HepG2 (cell line): ENCODE measurements around the gene NCOA4. TPM values are rescaled to one million over a fixed set of nuclear protein-coding genes. Genes with fewer than 3 reads are reported as not detected.
A peak's percentile ranks its signal among the peaks of the same experiment; 100 is the strongest.

Experiments
- ATF1 ChIP-seq: IDR thresholded peaks from 2 replicates; pipeline ENCODE4 v1.6.1; 2016; ENCODE audit warnings: mild to moderate bottlenecking, control low read depth
- ATM ChIP-seq: fragments of 450-650 bp; IDR thresholded peaks from 2 replicates; pipeline ENCODE4 v1.7.1; 2017; ENCODE audit warnings: mild to moderate bottlenecking, borderline replicate concordance
- CCDC6 ChIP-seq: sonication (generic); formaldehyde crosslinking; IDR thresholded peaks from 2 replicates; pipeline ENCODE4 v1.8.1; 2022; ENCODE audit warnings: mild to moderate bottlenecking, missing genetic modification reagents, moderate library complexity
- GATAD1 ChIP-seq: IDR thresholded peaks from 2 replicates; pipeline ENCODE4 v1.6.1; 2016; ENCODE audit warnings: missing genetic modification reagents, missing compliant biosample characterization
- POLR2A ChIP-seq, 2 experiments: IDR thresholded peaks; 2 replicates each; pipeline ENCODE4 v1.6.1; 2011; ENCODE audit warnings: low read depth in 2 of 2, low read length in 2 of 2, mild to moderate bottlenecking in 1 of 2, moderate library complexity in 1 of 2; ENCODE audit not compliant: insufficient read depth in 1 of 2
- TCF7L2 ChIP-seq: IDR thresholded peaks from 2 replicates; pipeline ENCODE4 v1.6.1; 2011; ENCODE audit warnings: mild to moderate bottlenecking, low read depth, low read length, moderate library complexity
- TGIF2 ChIP-seq: IDR thresholded peaks from 2 replicates; pipeline ENCODE4 v1.6.1; 2016; ENCODE audit warnings: control low read depth, missing compliant biosample characterization
- ZNF12 ChIP-seq: sonication (generic); formaldehyde crosslinking; IDR thresholded peaks from 2 replicates; pipeline ENCODE4 v1.5.0; 2020; ENCODE audit warnings: missing genetic modification reagents
- ZNF572 ChIP-seq: sonication (generic); formaldehyde crosslinking; IDR thresholded peaks from 2 replicates; pipeline ENCODE4 v1.5.1; 2020; ENCODE audit warnings: mild to moderate bottlenecking, missing genetic modification reagents
- ZNF577 ChIP-seq: sonication (generic); formaldehyde crosslinking; IDR thresholded peaks from 2 replicates; pipeline ENCODE4 v1.4.0; 2020; ENCODE audit warnings: mild to moderate bottlenecking, low read depth, missing genetic modification reagents, borderline replicate concordance
- polyA plus RNA-seq, 8 experiments: library from polyadenylated mRNA; depleted of rRNA in 3 of 8; stranded (reverse) in 7 of 8; unstranded in 1 of 8; fragments of >200 nt; fragmentation: Illumina TruSeq in 4 of 8; extraction: Trizol in 4 of 8; gene quantifications; 2 replicates each; pipeline versions ENCODE4 v1.2.1 to v1.2.3, GENCODE V29; 2011 to 2016; ENCODE audit warnings: low read depth in 4 of 8, missing spikeins in 1 of 8, mixed read lengths in 1 of 8; ENCODE audit not compliant: insufficient read depth in 1 of 8
- total RNA-seq, 5 experiments: library from RNA; depleted of rRNA; stranded (reverse); fragments of >200 nt; fragmentation: Illumina TruSeq; extraction: Trizol; gene quantifications; 2 replicates each; pipeline ENCODE4 v1.2.3, GENCODE V29; 2016; ENCODE audit warnings: low read depth in 1 of 5
- TF ChIP-seq, protein P1 (sequence below): sonication (generic); formaldehyde crosslinking; IDR thresholded peaks from 2 replicates; pipeline ENCODE4 v1.4.0; 2020; ENCODE audit warnings: mild to moderate bottlenecking, missing genetic modification reagents
- TF ChIP-seq, protein P2 (sequence below): sonication (generic); formaldehyde crosslinking; IDR thresholded peaks from 2 replicates; pipeline ENCODE4 v1.8.1; 2023; ENCODE audit warnings: mild to moderate bottlenecking, missing genetic modification reagents
- TF ChIP-seq, protein P3 (sequence below): fragments of 450-650 bp; IDR thresholded peaks from 2 replicates; pipeline ENCODE4 v1.6.1; 2017; ENCODE audit warnings: mild to moderate bottlenecking

Gene NCOA4
- total and polyA plus RNA-seq, 2 of the 13 experiments (the other 11 are each of a cell fraction or from before 2014, with no cell fraction given), result 306 to 400 TPM

DNA sequence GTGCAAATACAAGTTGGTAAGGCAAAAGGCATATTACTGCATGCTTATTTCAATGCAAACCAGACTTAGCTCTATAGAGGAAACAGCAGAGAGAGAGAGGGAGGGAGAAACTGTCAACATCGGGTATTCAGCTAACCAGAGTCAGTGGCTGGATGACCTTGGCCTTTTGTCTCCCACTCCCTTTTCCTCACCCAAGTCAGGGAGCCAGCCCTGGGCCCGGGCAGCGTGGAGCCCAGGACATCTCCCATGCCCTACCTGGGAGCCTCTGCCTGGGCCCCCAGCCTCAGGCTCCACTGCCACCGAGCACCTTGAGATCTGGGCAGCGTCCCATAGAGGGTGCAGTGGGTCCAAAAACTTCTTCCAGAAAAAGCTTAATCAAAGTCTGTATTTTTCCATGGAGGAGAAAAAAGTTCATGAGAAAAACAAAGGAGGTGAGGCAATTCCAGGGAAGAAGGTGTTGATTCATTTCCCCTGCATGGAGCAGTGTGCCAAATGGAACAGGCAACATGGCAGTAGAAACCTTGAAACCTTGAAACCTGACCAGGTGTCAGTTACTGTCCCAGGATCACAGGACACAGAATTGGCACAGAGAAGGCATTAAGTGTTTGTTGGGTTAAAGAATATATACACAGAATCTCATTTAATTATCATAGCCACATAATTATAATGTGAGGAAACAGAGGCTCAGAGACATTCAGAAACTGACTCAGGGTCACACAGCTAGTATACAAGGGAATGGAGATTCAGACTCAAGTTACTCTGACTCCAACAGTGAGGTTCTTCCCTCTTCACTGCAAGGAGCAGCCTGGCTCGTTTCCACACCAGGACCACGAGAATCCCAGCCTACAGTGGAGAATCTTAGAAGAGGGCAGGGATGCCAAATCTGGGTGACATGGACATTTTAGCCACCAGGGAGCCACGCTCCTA, 5.8 kb upstream of the NCOA4 start (continued):
- TF ChIP-seq, protein P1, sequence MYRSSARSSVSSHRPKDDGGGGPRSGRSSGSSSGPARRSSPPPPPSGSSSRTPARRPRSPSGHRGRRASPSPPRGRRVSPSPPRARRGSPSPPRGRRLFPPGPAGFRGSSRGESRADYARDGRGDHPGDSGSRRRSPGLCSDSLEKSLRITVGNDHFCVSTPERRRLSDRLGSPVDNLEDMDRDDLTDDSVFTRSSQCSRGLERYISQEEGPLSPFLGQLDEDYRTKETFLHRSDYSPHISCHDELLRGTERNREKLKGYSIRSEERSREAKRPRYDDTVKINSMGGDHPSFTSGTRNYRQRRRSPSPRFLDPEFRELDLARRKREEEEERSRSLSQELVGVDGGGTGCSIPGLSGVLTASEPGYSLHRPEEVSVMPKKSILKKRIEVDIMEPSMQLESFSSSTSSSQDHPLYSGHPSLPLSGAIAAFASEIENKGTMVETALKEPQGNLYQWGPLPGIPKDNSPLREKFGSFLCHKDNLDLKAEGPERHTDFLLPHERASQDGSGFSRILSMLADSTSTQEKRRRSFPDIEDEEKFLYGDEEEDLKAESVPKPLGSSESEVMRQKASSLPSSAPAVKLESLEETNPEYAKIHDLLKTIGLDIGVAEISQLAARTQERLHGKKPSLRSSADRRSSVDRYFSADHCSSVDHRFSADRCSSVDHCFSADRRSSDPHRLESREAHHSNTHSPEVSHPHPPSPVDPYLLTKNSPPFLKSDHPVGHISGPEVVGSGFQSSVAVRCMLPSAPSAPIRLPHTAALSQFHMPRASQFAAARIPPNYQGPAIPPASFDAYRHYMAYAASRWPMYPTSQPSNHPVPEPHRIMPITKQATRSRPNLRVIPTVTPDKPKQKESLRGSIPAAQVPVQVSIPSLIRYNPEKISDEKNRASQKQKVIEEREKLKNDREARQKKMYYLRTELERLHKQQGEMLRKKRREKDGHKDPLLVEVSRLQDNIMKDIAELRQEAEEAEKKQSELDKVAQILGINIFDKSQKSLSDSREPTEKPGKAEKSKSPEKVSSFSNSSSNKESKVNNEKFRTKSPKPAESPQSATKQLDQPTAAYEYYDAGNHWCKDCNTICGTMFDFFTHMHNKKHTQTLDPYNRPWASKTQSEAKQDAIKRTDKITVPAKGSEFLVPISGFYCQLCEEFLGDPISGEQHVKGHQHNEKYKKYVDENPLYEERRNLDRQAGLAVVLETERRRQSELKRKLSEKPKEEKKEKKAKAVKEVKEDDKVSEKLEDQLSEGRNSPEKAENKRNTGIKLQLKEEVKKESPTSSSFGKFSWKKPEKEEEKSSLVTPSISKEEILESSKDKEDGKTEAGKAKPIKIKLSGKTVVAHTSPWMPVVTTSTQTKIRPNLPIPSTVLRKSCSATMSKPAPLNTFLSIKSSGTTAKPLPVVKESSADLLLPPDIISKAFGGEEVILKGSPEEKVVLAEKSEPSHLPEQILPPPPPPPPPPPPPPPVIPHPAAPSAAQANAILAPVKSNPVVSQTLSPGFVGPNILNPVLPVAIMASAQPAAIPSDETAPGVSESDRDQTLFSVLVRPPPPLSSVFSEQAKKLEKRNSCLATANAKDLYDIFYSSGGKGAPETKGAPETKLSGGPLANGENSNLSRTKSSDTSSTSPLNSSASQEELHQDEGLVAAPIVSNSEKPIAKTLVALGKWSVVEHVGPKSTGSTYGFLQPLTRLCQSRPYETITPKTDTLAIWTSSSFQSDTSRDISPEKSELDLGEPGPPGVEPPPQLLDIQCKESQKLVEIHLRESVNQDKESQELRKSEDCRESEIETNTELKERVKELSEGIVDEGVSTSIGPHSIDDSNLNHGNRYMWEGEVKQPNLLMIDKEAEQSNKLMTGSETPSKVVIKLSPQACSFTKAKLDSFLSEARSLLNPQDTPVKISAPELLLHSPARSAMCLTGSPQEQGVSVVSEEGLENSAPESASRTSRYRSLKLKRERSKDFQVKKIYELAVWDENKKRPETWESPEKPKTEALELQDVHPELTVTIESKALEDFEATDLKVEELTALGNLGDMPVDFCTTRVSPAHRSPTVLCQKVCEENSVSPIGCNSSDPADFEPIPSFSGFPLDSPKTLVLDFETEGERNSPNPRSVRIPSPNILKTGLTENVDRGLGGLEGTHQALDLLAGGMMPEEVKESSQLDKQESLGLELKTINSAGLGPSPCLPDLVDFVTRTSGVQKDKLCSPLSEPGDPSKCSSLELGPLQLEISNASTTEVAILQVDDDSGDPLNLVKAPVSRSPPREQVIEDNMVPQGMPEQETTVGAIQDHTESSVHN (CRISPR knock-in tag), result no peak
- TF ChIP-seq ZNF572 (CRISPR knock-in tag) (no peak), POLR2A (IDR thresholded peaks at IDR 0.05; ENCODE audit: insufficient read depth in 1 of 2, low read depth in 2 of 2, low read length in 2 of 2) (peak in 1 of 2 experiments; percentile 47; a peak in 2 of 4 replicates), ZNF577 (CRISPR knock-in tag) (no peak), GATAD1 (no peak), ATM (no peak), ZNF12 (CRISPR knock-in tag) (peak; percentile 29; the same call in 1 of the 2 replicates), TCF7L2 (no peak), CCDC6 (CRISPR knock-in tag) (no peak), TGIF2 (no peak; the same call in 1 of the 2 replicates), ATF1 (CRISPR knock-in tag) (no peak)
- TF ChIP-seq, protein P2, sequence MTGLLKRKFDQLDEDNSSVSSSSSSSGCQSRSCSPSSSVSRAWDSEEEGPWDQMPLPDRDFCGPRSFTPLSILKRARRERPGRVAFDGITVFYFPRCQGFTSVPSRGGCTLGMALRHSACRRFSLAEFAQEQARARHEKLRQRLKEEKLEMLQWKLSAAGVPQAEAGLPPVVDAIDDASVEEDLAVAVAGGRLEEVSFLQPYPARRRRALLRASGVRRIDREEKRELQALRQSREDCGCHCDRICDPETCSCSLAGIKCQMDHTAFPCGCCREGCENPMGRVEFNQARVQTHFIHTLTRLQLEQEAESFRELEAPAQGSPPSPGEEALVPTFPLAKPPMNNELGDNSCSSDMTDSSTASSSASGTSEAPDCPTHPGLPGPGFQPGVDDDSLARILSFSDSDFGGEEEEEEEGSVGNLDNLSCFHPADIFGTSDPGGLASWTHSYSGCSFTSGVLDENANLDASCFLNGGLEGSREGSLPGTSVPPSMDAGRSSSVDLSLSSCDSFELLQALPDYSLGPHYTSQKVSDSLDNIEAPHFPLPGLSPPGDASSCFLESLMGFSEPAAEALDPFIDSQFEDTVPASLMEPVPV (CRISPR knock-in tag), result peak; percentile 70; the same call in 1 of the 2 replicates
- TF ChIP-seq, protein P3, sequence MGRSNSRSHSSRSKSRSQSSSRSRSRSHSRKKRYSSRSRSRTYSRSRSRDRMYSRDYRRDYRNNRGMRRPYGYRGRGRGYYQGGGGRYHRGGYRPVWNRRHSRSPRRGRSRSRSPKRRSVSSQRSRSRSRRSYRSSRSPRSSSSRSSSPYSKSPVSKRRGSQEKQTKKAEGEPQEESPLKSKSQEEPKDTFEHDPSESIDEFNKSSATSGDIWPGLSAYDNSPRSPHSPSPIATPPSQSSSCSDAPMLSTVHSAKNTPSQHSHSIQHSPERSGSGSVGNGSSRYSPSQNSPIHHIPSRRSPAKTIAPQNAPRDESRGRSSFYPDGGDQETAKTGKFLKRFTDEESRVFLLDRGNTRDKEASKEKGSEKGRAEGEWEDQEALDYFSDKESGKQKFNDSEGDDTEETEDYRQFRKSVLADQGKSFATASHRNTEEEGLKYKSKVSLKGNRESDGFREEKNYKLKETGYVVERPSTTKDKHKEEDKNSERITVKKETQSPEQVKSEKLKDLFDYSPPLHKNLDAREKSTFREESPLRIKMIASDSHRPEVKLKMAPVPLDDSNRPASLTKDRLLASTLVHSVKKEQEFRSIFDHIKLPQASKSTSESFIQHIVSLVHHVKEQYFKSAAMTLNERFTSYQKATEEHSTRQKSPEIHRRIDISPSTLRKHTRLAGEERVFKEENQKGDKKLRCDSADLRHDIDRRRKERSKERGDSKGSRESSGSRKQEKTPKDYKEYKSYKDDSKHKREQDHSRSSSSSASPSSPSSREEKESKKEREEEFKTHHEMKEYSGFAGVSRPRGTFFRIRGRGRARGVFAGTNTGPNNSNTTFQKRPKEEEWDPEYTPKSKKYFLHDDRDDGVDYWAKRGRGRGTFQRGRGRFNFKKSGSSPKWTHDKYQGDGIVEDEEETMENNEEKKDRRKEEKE, result no peak
